Mucosa of descending colon (tissue), 3 donors: ENCODE data around the gene RAPGEF2. TPM values are rescaled to one million over a fixed set of nuclear protein-coding genes. Genes with fewer than 3 reads are reported as not detected.
A peak's percentile ranks its signal among the peaks of the same experiment; 100 is the strongest.

Experiments
- ATAC-seq: fragments of 200-7000 bp; cut with Tn5 transposase; one replicate; pipeline ENCODE4 v1.9.1; 2020; ENCODE audit warnings: mild to moderate bottlenecking, moderate library complexity
- DNase-seq, 3 donors: peaks; one replicate each; pipeline ENCODE4 v3.0.0-alpha.2; 2020
- H3K36me3 ChIP-seq: fragments of 200-600 bp; one replicate; pipeline ENCODE4 v1.8.0; 2021; ENCODE audit warnings: low read depth, mild to moderate bottlenecking
- H3K4me1 ChIP-seq: fragments of 200-600 bp; one replicate; pipeline ENCODE4 v1.8.0; 2021; ENCODE audit warnings: low read depth, mild to moderate bottlenecking
- H3K4me3 ChIP-seq: fragments of 200-600 bp; one replicate; pipeline ENCODE4 v1.8.0; 2021; ENCODE audit warnings: mild to moderate bottlenecking
- H3K9me3 ChIP-seq: fragments of 200-600 bp; one replicate; pipeline ENCODE4 v1.8.0; 2021; ENCODE audit warnings: mild to moderate bottlenecking
- intact Hi-C, 2 donors: fragments of 100-400 bp; cut with DNase I in 1 of 2; cut with micrococcal nuclease in 1 of 2; formaldehyde crosslinking; loops; one replicate each; pipeline versions ENCODE4 v1.11.0 to v1.11.1; 2022; cut with DNase I, micrococcal nuclease
- total RNA-seq, 3 donors: library from RNA; stranded (reverse); fragmentation: NEBNext Ultra II Directional in 2 of 3; extraction: Animal tissue kit (Norgen Biotek cat#: 25700) in 2 of 3; gene quantifications; one replicate each; pipeline versions ENCODE4 v1.2.1 to v1.2.4, GENCODE V29; 2021 to 2023
- TF ChIP-seq, protein P1 (sequence below): fragments of 200-600 bp; IDR thresholded peaks from one replicate; pipeline ENCODE4 v1.8.0; 2022; ENCODE audit warnings: antibody characterized with exemption, mild to moderate bottlenecking
- donor health status: DM: no; HTN: no; CAD: no; lungs with moderate emphysema.
- donor health status: DM: no; HTN: no; CAD: no.
- donor health status: DM: no; HTN: yes; CAD: no.

The RAPGEF2 gene
- total RNA-seq, 3 donors from 2014 or later, result 42.8 to 68.2 (median 55.1) TPM

DNA sequence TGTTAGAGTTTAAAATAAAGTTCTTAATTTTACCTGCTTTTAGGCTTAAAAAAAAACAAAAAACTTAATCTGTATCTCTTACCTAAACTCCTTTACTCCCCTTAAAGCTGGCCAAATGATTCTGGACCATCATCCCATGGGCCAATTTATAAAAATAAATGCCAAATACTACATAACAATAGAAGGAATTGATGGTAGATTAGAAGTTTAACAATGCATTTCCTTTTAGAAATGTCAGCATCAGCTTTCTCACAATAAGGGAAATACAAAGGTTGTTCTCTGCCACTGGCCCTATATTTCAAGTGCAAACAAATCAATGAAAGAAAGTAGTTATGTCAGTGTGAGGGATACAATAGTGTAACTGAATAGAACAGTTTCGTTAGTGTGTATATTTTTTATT lies 5.7 kb upstream of the RAPGEF2 start:
- TF ChIP-seq, protein P1, sequence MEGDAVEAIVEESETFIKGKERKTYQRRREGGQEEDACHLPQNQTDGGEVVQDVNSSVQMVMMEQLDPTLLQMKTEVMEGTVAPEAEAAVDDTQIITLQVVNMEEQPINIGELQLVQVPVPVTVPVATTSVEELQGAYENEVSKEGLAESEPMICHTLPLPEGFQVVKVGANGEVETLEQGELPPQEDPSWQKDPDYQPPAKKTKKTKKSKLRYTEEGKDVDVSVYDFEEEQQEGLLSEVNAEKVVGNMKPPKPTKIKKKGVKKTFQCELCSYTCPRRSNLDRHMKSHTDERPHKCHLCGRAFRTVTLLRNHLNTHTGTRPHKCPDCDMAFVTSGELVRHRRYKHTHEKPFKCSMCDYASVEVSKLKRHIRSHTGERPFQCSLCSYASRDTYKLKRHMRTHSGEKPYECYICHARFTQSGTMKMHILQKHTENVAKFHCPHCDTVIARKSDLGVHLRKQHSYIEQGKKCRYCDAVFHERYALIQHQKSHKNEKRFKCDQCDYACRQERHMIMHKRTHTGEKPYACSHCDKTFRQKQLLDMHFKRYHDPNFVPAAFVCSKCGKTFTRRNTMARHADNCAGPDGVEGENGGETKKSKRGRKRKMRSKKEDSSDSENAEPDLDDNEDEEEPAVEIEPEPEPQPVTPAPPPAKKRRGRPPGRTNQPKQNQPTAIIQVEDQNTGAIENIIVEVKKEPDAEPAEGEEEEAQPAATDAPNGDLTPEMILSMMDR, result no peak
- intact Hi-C loops, result no loop called here
- Histone ChIP-seq H3K4me1 (no peaks in the 10 kb centered on the region), H3K36me3 (no peaks in the 10 kb centered on the region), H3K9me3 (no peaks in the 10 kb centered on the region), H3K4me3 (no peak overlapping the region)
- ATAC-seq (no peak), DNase-seq (no peak)

DNA sequence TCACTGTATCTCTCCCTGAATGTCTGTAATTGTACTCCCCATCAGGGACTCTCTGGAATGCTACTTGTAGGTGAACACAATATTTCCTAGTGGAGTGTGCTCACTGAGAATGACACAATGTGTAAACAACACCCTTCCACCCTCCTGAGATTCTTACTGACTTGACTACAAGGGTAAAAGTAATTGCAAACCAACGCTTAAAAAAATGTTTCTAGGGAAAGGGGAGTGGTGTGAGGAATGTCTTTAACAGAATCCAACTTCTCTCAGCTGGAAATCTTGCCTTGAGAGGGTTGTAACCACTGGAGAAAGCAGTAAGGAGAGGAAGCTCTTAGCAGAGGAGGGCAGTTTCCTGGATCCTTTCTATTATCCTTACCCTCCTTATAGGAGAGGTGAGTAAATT lies 5.1 kb upstream of the RAPGEF2 start:
- H3K9me3 ChIP-seq, result no peaks in the 10 kb centered on the region
- TF ChIP-seq, protein P1, result no peak
- H3K4me3 ChIP-seq, result no peak overlapping the region
- intact Hi-C loops, result no loop called here
- DNase-seq (no peak), ATAC-seq (no peak)
- H3K4me1 ChIP-seq, result no peaks in the 10 kb centered on the region
- H3K36me3 ChIP-seq, result no peaks in the 10 kb centered on the region

DNA sequence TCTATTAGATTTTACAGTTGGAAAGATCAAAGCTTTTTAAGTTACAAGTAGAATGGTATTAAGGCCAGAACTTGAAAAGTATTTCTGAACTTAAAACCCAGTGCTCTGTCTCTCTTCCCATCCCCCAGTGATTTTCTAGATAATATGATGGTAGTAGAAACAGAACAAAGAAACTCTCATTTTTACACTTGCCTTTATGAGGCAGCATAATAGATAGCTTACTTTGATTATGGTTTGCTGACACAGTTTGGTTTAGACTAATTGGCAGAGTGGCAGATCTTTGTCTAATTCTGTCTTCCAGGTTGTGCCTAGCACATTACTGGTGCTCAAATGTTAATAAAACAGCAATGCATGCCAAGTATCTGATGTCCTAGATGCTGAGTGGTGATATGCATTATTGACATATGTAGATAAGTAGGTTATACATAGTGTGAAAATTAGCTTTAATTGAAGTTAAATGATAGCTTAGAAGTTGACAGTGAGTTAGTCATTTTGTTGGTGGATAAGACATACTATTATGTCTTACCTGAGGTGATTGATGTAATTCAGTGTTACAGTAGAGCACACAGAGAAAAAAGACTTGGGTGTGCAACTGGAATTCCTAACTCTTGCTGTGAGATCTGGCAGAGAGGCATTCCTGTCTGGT lies 4.3 kb upstream of the RAPGEF2 start:
- no peak overlapping the region for H3K4me3 ChIP-seq
- intact Hi-C loops, result no loop called here
- H3K9me3 ChIP-seq, result no peaks in the 10 kb centered on the region
- no peaks in the 10 kb centered on the region for H3K4me1 ChIP-seq
- DNase-seq (no peak), ATAC-seq (no peak)
- no peaks in the 10 kb centered on the region for H3K36me3 ChIP-seq
- TF ChIP-seq, protein P1, result no peak

DNA sequence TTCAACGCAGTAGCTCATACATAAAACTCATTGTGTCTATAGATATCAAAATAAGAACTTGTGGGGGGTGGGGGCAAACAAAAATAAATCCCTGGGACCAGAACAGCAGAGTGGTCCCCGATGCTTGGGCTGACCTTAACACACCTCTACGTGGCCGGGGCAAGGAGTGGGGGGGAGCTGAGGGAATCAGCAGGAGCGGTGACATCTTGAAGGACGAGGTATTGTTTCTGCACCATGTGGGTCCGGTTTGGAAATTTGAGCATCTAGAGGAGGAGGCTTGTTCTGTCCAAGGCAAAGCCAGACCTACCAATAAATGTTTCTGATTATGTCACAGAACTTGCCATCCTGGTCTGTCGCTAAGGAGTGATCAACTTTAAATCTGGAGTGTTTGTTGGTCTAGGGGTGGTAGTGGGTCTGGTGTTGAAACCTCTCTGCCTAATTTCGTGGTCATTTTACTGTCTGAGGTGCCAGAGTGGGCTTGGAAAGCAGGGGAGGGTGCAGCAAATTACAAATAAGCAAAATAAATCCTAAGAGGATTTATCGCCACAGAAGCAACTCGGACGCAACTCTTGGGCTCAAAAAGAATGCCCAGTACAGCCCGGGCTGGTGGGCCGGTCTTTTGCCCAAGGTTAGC lies 774 bp upstream of the RAPGEF2 start:
- peak overlapping the region; percentile 79 for H3K4me3 ChIP-seq
- intact Hi-C loops, result no loop called here
- DNase-seq (peak in 1 of 3 donors; percentile 37), ATAC-seq (no peak)
- no peaks in the 10 kb centered on the region for H3K36me3 ChIP-seq
- TF ChIP-seq, protein P1, result no peak
- no peaks in the 10 kb centered on the region for H3K9me3 ChIP-seq
- H3K4me1 ChIP-seq, result peaks cover 21% of the 10 kb centered on the region

DNA sequence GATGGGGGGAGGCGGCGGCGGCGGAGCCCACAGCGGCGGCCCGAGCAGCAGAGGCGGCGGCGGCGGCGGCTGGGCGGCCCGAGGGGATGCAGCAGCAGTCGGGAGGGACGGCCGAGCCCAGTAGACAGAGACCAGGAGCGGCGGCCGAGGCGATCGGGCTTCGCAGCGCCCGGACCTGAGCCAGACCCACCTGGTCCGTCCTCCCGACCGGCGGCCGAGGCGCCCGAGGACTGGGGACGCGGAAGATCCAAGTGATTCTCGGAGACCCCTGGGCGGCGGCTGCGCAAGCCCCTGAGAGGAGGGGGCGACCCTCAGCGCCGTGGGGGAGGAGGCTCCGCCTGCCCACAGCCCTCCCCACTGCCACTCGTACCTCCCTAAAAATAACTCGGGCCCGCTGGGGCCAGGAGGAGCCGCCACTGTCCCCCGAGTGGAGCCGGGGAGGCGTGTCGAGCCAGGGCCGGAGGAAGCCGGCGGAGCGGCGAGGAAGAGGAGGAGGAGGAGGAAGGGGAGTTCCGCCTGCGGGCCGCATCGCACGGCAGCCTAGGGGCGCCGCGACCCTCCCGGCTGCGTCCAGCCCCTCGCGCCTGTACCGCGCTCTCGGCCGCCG lies 608 bp downstream of the RAPGEF2 start:
- TF ChIP-seq, protein P1, result no peak
- Histone ChIP-seq H3K4me3 (peak overlapping the region; percentile 79), H3K4me1 (peaks cover 22% of the 10 kb centered on the region), H3K9me3 (no peaks in the 10 kb centered on the region), H3K36me3 (no peaks in the 10 kb centered on the region)
- peak; percentile 56 to 76 (median 75) for DNase-seq
- intact Hi-C loops, result no loop called here
- ATAC-seq, result peak; percentile 19
